Mucosa of stomach (tissue), 1 donor: ENCODE measurements around the gene MYO1D.
"Not testable (repeated sequence)": the region's sequence is repeated elsewhere in the genome, so short reads cannot be mapped to it uniquely, and the experiment has no call there.

Experiments used
- H3K27me3 ChIP-seq: one replicate; pipeline ENCODE4 v1.7.0; 2013; ENCODE audit warnings: mild to moderate bottlenecking, low read length; ENCODE audit not compliant: control insufficient read depth, insufficient read depth
- H3K36me3 ChIP-seq: one replicate; pipeline ENCODE4 v1.7.0; 2013; ENCODE audit warnings: low read length; ENCODE audit not compliant: control insufficient read depth, insufficient read depth
- H3K4me1 ChIP-seq: one replicate; pipeline ENCODE4 v1.7.0; 2013; ENCODE audit warnings: mild to moderate bottlenecking, low read length; ENCODE audit not compliant: control insufficient read depth, insufficient read depth
- H3K4me3 ChIP-seq: one replicate; pipeline ENCODE4 v1.7.0; 2013; ENCODE audit warnings: low read length
- H3K9ac ChIP-seq: one replicate; pipeline ENCODE4 v1.7.0; 2013; ENCODE audit warnings: mild to moderate bottlenecking, low read length, moderate library complexity
- H3K9me3 ChIP-seq: one replicate; pipeline ENCODE4 v1.7.0; 2013; ENCODE audit warnings: mild to moderate bottlenecking, low read length, moderate library complexity; ENCODE audit not compliant: control insufficient read depth
- donor health status: Pancreatic carcinoma.

The MYO1D gene

DNA sequence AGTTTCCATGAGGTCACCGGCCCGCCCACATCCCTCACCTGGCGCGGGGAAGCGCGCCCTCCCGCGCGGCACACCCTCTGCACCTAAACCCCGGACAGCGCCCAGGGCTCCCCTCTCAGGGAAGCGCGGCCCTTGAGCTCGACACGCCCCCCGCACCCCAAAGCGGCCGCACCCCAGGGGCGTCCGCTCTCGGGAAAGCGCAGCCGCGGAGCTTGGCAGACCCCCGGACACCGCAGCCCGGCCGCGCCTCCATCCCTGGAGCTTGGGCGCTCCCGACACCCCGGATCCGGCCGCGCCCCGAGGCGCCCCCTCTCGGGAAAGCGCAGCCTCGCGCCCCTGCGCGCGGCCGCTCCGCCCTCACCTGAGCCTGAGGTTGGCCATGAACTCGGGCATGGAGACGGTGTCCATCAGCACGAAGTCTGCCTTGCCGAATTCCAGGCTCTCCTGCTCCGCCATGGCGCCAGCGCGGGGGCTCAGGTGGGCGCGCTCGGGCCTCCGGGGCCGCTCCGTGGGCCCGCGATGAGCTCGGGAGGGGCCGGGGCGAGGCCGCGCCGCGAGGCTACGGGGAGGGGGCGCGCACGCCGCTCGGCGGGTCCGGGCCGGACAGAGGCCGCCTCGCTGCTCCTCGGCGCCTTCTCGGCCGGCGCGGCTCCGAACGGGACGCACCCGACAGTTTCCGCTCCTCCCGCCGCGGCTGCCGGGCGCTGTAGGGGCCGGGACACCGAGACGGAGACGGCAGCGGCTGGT lies at the start of gene MYO1D:
Gene MYO1D (minus strand): TSS at position 708 of the 747 bp plus-strand sequence. CDS start 252 bp downstream, at position 456.
- Histone ChIP-seq H3K4me1 (peaks cover 10% of the 10 kb centered on the region), H3K27me3 (no peaks in the 10 kb centered on the region), H3K9ac (peak within 1 kb of the TSS; percentile 83), H3K4me3 (peak within 1 kb of the TSS; percentile 48), H3K9me3 (no peaks in the 10 kb centered on the region), H3K36me3 (no peaks in the 10 kb centered on the region)

DNA sequence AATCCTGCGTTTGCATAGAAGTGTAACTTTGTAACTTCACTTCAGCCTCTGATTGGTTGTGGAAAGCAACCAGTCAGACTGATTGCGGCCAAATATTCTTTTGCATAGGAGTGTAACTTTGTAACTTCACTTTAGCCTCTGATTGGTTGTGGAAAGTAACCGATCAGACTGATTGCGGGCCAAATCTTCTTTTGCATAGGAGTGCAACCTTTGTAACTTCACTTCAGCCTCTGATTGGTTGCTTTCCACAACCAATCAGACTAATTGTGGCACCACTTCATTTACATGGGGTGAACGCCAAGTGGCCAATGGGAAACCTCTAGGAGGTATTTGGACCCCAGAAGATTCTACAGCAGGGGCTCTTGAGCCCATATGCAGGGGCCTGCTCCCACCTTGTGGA lies 49.3 kb upstream of the MYO1D start:
- no peaks in the 10 kb centered on the region for H3K36me3 ChIP-seq
- H3K27me3 ChIP-seq, result no peaks in the 10 kb centered on the region
- H3K9ac ChIP-seq, result no peak overlapping the region
- peaks cover 15% of the 10 kb centered on the region for H3K4me1 ChIP-seq
- no peaks in the 10 kb centered on the region for H3K9me3 ChIP-seq
- no peak overlapping the region for H3K4me3 ChIP-seq

DNA sequence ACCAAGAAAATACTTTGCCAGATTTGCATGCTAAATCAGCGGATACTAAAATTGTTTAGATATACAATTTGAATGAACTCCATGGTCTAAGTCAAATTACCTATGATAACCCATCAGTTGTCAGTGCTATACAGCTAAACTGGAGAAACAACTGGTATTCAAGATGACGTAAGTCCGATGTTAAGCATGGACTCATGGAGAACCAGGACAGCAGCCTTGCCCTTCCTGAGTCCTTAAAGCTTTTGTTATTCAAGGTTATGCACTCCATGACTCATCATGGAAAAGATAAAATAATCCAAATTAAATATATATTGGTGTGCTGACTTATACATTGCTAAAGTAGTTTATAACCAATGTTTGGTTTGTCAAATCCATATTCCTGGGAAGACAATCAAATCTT lies 47.0 kb upstream of the MYO1D start:
- not testable (repeated sequence) for H3K4me3 ChIP-seq, H3K36me3 ChIP-seq, H3K9ac ChIP-seq, H3K9me3 ChIP-seq, H3K27me3 ChIP-seq
- H3K4me1 ChIP-seq, result peaks cover 10% of the 10 kb centered on the region

DNA sequence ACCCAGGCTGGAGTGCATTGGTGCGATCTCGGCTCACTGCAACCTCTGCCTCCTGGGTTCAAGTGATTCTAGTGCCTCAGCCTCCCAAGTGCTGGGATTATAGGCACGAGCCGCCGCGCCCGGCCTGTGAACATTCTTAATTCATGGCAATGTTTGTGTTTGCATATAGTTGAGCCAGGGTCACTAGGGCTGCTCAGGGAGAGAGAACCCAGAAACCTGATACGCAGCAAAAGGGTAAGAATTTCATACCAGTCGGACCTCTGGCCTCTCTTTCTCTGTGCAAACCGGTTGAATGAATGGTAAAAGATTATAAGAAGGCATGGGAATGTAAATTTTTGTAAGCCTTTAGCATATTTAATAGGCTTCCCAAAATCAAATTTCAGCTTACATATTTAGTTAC lies 44.1 kb upstream of the MYO1D start:
- Histone ChIP-seq H3K9me3 (no peaks in the 10 kb centered on the region), H3K4me1 (peaks cover 8% of the 10 kb centered on the region), H3K36me3 (no peaks in the 10 kb centered on the region), H3K9ac (no peak overlapping the region), H3K27me3 (no peaks in the 10 kb centered on the region), H3K4me3 (no peak overlapping the region)

DNA sequence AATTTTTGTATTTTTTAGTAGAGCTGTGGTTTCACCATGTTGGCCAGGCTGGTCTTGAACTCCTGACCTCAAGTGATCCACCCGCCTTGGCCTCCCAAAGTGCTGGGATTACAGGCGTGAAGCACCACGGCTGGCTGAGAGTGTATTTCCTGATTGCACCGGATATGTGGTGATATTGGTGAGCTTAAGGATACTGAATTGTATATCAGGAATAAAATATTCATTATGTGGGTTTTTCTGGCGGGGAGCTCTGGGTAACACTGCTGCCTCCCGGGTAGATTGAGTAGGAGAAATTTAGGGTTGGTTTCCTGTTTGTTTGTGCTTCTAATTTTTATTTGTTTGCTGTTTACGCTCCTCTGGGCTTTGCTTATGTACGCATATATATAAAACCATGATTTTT lies 43.4 kb upstream of the MYO1D start:
- H3K36me3 ChIP-seq, result no peaks in the 10 kb centered on the region
- H3K9me3 ChIP-seq, result no peaks in the 10 kb centered on the region
- H3K9ac ChIP-seq, result no peak overlapping the region
- peaks cover 15% of the 10 kb centered on the region for H3K4me1 ChIP-seq
- no peak overlapping the region for H3K4me3 ChIP-seq
- no peaks in the 10 kb centered on the region for H3K27me3 ChIP-seq

DNA sequence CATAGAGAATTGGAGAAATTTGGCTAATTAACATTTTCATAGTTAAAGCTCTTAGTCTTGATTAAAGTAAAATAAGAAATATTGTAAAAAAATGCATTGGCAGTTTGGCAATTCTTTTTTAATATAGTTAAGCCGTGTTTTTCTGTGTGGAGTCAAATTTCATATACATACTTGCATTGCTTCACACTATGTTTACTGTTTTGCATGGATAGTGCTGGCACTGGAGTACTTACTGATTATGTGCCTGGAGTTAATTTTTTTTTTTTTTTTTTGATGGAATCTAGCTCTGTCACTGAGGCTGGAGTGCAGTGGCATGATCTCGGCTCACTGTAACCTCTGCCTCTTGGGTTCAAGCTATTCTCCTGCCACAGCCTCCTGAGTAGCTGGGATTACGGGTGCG lies 43.0 kb upstream of the MYO1D start:
- not testable (repeated sequence) for H3K27me3 ChIP-seq, H3K36me3 ChIP-seq, H3K9ac ChIP-seq, H3K4me3 ChIP-seq, H3K9me3 ChIP-seq
- peaks cover 20% of the 10 kb centered on the region for H3K4me1 ChIP-seq

DNA sequence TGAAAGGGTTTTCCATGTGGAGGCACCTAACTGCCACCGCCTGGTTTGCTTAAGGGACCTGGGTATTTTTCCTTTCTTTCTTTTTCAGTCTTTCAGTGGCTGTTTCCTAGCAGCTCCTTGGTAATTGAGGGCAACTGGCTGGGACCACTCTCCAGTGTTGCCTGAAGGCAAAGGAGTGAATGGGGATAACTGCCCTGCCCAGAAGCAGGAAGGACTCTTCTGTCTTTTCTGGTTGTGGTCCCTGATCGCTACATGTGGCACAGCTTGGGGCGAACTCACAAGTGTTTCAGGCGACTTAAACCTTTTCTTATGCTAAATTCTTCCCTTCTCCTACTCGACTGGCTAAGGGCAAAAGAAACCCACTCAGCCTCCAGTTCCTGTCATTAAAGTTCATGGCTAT lies 40.9 kb upstream of the MYO1D start:
- Histone ChIP-seq H3K9me3 (no peaks in the 10 kb centered on the region), H3K9ac (no peak overlapping the region), H3K4me1 (peaks cover 27% of the 10 kb centered on the region), H3K27me3 (no peaks in the 10 kb centered on the region), H3K4me3 (no peak overlapping the region), H3K36me3 (no peaks in the 10 kb centered on the region)

DNA sequence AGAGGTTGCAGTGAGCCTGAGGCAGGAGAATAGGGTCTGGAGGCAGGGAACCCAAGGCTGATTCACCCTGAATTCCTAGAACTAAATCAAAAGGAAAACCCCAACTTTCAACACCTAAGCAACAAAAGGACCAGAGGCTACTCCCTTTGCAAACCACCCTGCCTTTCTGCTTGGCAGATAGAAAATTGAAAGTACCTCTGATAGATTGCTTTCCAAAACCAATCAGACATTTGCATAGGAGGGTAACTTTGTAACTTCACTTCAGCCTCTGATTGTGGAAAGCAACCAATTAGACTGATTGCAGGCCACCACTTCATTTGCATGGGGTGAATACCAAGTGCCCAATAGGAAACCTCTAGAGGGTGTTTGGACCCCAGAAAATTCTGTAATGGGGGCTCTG lies 40.2 kb upstream of the MYO1D start:
- H3K36me3 ChIP-seq, result no peaks in the 10 kb centered on the region
- no peaks in the 10 kb centered on the region for H3K9me3 ChIP-seq
- H3K27me3 ChIP-seq, result no peaks in the 10 kb centered on the region
- peaks cover 30% of the 10 kb centered on the region for H3K4me1 ChIP-seq
- H3K9ac ChIP-seq, result no peak overlapping the region
- no peak overlapping the region for H3K4me3 ChIP-seq

DNA sequence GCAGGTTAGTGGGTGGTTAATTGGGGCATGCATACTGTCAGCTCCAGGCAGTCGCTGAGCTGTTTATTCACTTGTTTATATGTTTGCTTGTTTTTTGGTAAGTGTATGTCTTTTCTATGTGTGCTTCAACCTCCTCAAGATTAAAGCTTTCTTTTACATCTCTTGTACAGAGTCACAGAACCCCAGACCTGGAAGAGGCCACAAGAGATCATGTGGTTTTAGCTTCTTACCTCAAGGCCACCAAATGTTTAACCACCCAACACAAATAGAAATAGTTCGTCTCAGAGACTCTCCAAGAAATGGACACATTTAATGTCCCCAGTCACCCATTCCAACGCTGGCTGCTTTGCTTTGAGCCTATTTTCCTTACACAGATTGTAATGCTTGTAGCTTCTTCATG lies 39.2 kb upstream of the MYO1D start:
- no peak overlapping the region for H3K4me3 ChIP-seq
- H3K27me3 ChIP-seq, result no peaks in the 10 kb centered on the region
- peaks cover 39% of the 10 kb centered on the region for H3K4me1 ChIP-seq
- no peaks in the 10 kb centered on the region for H3K9me3 ChIP-seq
- H3K9ac ChIP-seq, result no peak overlapping the region
- H3K36me3 ChIP-seq, result no peaks in the 10 kb centered on the region

DNA sequence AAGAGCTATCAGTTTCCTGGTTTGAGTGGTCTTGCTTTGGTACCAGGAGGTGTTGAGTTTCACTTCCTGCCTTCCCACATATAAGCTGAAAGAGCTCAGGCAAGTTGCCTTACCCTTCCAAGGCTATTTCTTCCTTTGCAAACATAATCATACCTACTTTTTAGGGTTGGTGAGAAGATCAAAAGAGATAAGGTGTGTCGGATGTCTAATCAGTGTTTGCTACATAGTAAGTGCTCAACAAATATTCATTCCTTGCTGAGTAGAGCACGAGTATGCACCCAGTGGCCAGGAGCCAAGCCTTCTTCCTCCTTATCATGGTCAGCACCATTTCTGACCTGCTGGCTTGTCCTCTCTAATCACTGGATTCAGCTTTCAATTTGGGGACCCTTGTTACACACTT lies 38.3 kb upstream of the MYO1D start:
- Histone ChIP-seq H3K4me1 (peaks cover 48% of the 10 kb centered on the region), H3K27me3 (no peaks in the 10 kb centered on the region), H3K9me3 (no peaks in the 10 kb centered on the region), H3K36me3 (no peaks in the 10 kb centered on the region), H3K9ac (no peak overlapping the region), H3K4me3 (no peak overlapping the region)

DNA sequence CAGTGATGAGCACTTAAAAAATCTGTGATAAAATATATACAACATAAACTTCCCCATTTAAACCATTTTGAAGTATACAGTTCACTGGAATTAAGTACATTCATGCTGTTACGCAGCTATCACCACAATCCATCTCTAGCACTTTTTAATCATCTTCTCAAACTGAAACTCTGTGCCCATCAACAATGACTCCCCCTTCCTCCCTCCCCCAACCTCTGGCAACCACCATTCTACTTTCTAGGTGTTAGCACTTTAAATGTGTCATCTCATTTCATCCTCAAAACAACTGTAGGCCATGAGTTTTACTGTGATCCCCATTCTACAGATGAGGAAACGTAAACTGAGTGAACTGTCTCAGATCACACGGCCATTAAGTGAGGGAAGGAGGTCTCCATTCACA lies 37.3 kb upstream of the MYO1D start:
- no peaks in the 10 kb centered on the region for H3K36me3 ChIP-seq
- H3K9ac ChIP-seq, result no peak overlapping the region
- H3K9me3 ChIP-seq, result no peaks in the 10 kb centered on the region
- no peaks in the 10 kb centered on the region for H3K27me3 ChIP-seq
- no peak overlapping the region for H3K4me3 ChIP-seq
- peaks cover 55% of the 10 kb centered on the region for H3K4me1 ChIP-seq

DNA sequence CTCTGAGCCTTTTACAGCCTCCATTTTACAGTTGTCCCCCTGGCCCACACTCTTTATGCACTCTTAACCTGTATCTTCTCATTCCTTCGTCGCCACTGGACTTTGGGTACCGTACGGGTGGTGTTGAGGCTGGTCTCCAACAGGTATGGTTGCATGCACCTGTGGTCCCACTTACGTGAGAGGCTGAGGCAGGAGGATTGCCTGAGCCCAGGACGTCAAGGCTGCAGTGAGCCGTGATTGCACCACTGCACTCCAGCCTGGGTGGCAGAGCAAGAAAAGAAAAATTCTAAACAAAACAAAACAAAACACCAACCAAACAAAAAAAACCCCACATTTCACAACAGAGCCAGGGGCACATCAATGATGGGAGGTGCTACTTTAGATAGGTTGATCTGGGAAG lies 36.7 kb upstream of the MYO1D start:
- no peak overlapping the region for H3K4me3 ChIP-seq
- H3K36me3 ChIP-seq, result no peaks in the 10 kb centered on the region
- no peaks in the 10 kb centered on the region for H3K27me3 ChIP-seq
- H3K9me3 ChIP-seq, result no peaks in the 10 kb centered on the region
- H3K9ac ChIP-seq, result no peak overlapping the region
- H3K4me1 ChIP-seq, result peaks cover 55% of the 10 kb centered on the region
